G401.6 (cell line): ENCODE measurements around the gene RAC2.

Source experiments
- FAIRE-seq: peaks from 2 replicates; lab custom pipeline; 2012; peaks lifted over from hg19 to GRCh38; lab: Jason Lieb, UNC

RAC2 gene

DNA sequence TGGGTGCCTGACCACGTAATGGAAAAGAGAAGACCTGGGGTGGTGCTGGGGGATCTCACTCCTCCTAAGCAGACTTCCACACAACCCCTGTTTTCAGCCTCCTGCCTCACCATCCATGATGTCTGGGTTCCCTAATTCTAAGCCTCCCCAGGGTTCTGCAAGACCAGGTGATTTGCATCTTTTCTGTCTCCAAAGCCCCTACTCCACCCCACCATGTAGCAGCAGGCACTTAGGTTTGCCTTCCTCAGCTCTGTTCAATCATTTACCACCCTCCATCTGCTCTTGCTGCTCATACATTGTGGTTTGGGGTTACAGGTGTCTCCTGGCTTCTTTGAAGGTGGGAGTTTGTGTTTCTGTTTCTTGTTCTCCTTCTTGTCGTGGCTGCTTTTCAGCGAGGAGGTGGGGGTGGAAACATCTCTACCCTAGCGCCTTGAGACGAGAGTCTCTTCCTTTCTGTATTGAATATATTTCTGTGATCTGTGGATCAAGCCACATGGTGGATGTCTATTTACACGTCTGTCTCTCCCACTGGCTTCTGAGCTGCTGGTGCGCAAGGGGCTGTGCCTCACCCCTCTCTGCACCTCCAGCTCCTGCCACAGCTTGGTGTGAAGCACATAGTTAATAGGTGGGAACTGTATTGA lies 25.2 kb downstream of the RAC2 start:
- no peak for FAIRE-seq

DNA sequence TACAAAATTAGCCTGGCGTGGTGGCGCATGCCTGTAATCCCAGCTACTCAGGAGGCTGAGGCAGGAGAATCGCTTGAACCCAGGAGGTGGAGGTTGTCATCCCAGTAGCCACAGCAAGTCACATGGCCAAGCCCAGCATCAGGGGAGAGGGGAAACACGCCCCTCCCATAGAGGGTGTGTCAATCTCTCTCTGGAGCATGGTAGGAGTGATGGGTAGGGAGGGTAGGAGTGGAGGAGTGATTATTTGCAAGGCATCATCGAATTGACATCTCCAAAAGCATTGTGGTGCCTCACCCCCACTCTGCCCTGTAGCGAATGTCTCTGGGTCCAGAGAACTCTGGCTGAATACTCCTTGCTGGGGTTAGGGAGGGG lies 25.7 kb downstream of the RAC2 start:
- FAIRE-seq = no peak

DNA sequence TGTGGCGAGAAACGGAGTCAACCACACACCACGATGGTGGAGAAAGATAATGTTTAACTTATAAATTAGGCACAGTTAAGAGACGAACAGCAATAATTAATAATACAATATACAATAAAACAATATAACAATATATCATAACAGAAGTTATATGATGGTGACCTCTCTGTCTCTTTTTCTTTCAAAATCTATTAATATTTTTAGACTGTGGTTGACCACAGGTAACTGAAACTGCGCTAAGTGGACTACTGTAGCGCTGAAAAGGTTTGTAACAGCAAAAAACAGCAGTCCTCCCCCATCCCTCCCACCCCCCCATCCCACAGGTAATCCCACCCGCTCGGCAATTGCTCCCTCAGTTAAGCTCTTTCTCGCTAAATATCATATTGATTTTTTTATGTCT lies 28.2 kb downstream of the RAC2 start:
- FAIRE-seq = no peak

DNA sequence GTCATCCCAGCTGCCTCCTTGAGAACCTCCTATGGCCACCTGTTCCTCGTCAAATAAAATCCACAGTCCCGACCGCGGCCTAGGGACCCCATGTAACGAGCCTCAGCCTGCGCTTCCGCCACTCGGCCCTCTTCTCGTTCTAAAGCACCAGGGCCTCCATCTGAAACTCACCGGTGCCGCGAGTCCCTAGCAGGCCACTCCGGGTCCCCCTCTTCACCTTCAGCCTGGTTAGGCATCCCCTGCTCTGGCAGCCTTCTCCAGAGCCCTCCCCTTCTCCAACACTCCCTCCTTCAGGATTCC lies 29.4 kb downstream of the RAC2 start:
- no peak for FAIRE-seq

DNA sequence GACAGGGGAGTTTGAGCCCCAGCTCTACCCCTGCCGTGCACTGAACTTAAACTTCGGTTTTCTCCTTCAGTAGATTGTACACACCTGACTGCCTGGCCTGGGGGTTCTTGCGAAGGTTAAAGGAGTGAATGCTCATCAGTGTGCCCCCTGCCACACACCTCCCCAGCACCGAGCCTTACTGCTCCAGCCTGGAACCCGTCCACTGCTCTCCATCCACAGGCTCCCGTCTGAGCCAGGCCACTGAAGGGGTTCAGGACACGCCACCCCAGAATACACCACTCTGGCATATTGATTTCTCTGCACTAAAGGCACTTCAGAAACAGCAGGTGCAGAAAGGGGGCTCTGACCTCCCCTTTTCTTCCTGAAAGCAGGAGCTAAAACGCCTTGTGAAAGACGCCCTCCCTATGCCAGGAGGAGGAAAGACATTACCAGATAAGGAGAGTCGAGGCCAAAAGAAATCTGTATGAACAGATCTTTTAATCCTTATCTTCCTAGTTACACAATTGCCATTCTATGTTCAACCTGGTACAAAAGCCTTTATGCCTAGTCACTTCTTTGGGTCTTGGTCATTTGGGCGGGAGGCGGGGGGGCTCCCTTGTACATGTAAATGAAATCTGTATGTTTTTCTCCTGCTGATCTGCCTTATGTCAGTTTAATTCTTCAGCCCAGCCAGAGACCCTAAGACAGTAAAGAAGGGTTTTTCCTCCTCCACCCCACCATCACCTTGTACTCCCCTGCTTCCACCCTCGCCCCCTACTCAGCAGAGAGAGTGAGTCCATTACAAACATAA lies 29.9 kb downstream of the RAC2 start:
- FAIRE-seq = no peak

DNA sequence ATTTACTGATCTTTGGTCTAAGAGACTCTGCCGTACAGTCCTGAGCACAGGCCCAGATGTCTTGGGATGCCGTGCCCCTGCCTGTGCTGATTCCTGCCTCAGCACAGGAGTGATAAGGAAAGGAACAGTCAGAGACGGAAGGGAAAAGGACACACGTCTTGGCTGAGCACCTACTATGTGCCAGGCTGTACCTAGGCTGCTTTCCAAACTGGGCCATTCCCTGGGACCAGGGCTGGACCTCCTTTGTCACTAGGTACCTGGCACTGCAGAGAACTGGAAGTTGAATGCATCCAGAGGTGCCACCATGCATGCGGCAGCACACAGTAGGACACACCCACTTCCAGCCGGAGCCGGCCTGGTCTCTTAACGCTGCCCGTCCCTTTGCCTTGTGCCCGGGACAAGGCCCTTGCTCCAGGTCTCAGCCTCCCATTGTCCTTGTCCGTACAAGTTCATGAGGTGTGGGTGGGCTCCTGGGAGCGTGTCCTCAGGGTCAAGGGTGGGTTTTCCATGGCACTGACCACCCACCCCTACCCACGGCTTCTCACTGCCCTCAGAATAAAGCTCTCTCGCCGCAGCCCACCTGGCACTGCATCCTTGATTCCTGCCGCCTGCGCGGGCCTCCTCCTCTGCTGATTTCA lies 30.7 kb downstream of the RAC2 start:
- no peak for FAIRE-seq

DNA sequence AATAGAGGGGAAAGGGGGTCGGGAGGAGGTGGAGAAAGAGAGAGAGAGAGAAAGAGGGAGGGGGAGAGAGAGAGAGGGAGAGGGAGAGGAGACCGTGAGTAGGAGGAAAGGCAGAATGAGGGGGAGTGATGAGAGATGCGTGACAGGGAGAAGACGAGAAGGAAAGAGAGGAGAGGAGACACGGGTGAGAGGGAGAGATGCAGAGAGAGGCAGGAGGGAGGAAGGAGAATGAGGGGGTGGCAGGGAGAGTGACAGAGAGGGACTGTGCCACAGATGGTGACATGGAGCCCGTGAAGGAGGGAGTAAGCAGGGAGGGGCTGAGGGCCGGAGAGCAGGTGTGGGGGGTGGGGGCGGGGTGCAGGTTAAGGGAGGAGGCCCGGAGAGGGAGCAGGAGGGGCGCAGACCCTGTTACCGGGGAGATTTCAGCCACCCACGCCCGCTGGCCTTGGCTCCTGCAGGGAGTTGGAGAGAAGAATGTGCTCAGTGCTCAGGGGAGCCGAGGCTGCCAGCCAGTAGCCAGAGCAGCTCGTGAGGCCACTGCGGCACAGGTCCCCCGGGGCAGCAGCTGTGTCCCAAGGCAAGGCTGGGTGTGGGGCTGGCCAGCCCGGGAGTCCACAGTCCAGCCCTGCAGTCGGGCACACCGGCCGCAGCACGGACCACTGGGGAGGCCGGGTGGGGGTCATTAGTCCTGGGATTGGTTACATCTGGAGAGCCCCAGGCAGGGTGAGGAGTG lies 31.7 kb downstream of the RAC2 start, which contains the start of gene SSTR3:
Gene SSTR3, minus strand, starts transcription at position 304 of the 733 bp plus-strand sequence. CDS start 4,674 bp downstream, outside the sequence.
- no peak for FAIRE-seq

DNA sequence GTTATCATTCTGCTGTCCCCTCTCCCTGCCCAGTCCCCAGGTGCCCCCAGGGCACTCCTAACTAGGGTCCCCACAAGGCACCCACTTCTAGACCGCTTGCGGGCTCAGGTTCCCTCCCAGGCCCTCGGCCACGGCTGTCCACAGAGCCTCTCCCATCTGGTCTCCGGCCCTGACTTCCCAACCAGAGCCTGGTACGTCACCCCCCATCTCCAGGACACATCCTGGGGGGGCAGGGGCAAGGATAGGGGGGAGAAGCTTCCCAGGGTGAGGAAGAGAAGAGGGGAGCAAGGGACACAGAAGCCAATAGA lies 32.2 kb downstream of the RAC2 start:
- no peak for FAIRE-seq

DNA sequence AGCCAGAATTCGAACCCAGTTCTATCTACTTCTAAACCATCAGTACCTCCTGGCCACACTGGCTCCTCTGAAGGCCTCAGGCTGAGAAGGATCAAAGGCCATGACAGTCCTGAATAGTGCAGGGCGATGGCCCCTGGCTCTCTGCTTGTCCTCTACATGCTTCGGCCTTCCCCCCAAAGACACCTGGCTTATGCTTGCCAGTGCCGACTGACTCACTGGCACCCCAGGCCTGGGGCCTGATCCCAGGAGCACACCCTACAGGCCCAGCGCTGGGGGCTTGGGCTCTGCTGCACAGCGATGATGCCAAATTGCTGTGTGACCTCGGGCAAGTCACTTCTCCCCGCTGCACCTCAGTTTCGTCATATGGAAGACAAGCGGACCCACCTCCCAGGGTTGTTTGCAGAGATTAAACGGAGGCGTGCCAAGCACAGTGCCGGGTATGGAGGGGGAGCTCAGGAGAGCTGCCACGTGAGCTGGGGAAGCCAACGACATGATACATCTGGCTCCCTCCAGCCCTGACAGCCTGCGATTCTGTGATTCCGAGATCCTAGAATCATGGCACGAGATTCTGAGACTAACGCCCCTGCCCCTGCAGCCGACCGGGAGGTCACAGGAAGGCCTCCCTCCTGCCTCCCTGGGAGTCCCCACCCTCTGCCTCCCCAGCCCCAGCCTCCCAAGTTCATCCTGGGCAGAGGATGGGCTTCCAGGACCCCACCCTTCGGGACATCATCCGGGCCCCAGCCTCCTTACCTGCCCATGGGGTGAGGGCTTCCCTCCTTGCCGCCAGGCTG lies 32.8 kb downstream of the RAC2 start:
- FAIRE-seq = no peak

DNA sequence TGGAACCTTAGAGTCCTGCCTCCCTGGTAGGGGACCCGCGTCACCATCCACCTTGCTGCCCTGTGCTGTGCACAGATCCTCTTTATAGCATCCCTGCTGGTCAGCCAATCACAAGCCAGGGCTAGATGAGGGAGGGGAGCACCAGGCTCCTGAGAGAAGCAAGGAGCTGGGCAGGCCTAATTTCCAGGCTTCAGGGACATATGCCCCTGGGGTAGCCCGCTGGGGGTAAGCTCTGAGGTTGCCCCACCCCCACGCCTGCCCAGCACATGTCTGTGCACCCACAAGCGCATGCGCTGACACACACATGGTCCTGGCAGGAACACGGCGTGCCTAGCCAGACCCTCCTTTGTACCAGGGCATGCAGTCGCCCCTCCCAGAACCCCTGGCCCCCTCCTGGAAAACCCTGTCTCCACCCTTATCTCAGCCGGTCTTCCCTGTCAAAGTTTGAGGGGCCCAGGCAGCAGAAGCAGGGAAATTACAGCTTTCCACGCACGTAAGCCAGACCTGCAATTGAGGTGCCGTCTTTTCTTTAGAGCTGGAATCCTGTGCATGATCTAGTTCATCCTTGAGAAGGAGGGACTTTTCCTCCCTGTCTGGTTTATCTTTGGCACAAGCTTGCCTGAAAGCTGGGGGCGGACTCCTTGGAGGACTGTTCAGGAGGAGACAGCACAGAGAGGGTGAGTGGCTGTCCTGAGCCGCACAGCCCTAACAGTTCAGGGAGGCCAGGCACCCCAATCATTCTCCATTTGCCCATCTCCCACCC lies 33.8 kb downstream of the RAC2 start:
- FAIRE-seq = no peak

DNA sequence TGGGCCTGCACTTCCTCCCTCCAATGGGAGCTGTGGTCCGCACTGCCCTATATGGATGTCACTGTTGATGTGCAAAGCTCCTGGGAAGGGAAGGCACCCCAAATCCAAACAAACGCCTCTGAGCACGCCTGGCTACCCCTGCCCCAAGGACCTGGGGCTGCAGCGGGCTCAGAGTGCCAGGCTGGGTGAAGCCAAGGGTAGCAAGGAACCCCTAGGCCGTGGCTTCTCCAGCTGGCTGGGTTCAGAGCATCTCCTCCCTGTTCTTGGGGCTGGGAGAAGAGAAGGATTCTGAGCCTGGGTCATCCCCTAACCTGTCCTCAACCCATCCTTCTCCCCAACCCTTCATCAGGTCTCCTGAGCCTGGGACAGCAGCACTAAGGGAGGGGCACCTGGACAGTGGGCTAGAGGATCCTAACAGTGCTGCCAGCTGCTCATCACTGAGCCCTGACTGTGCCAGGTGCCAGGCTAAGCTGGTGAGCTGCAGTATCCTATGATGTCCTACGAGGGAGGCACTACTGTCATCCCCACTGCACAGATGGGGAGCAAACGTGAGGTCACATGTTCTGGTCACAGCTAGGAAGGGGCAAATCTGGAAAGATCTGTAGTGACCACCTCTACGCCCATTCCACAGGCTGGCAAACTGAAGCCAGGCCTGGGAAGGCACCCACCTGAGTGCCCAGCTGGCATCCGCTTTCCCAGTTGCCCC lies 34.8 kb downstream of the RAC2 start:
- no peak for FAIRE-seq

DNA sequence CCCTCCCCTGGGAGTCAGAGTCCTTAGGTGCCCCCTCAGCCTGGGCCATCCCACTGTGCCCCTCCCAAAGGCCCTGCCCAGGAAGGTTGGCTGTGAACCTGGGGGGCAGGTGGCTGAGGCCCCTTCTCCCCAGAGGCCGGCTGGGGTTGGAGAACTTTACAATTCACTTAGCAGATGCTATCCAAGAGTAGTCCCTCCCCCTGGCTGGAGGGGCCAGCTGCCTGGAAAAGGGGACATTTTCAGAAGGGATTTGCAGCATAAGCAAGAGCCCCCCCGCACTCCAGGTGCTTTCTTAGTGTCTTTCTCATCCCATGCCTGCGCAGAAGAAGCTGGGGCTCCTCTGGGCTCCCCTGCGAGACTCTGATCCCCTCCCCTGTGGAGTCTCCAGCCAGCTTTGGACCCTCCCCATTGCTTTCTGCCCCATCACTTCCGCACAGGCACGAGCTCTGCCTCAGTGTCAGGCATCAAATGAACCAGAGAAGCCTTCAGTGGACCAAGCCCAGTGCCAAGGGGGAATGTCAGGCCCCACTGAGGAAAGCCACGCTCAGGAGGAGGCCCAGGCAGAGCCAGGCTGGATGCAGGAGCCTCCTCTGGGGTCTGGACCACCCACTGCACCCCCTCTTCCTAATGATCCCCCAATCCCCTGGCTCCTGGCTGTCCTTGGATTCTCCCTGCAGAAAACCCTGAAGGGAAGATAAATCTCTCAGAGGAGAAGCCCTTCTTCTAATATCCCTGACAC lies 35.5 kb downstream of the RAC2 start:
- FAIRE-seq = no peak

DNA sequence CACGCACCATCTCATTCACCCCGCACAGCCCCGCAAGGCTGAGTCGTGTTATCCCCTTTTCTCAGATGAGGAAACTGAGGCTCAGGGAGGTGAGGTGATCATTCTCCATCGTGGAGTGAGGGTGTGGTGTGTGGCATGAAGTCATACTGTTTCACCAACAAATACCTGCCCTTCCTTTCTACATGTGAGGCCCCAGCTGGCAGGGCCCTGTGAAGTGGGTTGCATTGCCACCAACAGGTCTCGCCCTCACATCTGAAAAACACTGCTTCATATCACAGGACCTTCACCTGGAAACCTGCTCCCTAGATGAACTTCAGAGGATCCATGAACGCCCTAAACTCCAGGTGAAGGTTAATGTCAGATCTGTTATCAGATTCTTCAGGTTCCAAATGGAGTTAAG lies 36.1 kb downstream of the RAC2 start:
- FAIRE-seq = no peak

DNA sequence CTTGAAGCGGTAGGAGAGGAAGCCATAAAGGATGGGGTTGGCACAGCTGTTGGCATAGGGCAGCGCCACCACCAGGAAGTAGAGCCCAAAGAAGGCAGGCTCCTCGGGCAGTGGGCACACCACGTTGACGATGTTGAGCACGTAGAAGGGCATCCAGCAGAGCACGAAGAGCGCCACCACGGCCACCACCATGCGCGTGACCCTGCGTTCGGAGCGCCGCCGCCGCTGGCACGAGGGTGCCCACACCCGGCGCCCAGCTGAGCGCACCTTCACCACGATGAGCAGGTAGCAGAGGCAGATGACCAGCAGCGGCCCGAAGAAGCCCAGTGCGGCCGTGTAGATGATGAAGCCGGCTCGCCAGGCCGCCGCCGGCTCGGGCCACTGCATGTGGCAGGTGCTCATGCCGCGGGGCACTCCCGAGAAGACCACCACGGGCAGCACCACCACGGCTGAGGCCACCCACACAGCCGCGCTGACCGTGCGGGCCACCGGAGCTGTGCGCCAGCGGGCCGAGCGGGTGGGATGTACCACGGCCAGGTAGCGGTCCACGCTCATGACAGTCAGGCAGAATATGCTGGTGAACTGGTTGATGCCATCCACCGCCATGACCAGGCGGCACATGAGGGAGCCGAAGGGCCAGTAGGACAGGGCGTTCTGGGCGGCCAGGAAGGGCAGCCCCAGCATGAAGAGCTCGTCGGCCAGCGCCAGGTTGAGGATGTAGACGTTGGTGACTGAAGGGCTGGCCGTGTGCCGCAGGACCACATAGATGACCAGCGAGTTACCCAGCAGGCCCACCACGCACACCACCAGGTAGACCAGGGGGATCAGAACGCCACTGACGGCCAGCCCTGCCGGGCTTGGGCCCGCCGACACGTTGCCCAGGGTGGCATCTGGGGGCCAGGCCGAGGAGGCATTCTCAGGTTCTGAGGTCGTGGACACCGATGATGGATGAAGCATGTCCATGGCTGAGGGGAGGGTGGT lies 36.9 kb downstream of the RAC2 start:
- FAIRE-seq = no peak

DNA sequence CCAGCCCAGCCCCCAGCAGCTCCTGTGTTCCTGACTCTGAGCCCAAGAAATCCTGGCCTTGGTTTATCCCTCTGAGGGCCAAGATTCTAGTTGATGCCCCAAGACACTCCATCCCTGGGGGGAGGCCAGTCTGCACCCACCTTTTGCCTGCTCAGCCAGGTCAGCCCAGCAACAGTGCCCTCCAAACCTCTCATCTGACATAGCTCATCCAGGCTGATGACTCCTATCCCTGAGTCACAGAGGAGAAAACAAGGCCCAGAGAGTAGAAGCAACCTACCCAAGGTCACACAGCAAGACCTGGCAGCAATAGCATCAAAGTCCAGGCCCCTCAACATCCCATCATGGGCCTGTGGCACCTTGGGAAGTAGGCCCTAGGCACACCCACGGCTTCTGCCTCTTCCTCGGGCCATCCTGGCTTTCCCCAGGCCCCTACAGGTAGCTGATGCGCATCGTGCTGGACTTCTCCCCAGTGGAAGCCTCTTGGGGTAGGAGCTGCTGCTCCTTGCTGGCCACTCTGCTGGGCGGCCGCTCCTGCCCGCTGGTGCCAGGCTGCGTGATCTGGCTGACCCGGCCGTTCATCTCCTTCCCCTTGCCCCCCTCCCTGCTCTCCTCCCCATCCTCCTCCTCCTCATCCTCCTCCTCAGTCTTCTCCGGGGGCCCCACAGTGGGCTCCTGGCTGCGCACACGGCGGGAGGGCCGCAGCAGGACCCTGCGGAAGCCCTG lies 37.8 kb downstream of the RAC2 start:
- no peak for FAIRE-seq

DNA sequence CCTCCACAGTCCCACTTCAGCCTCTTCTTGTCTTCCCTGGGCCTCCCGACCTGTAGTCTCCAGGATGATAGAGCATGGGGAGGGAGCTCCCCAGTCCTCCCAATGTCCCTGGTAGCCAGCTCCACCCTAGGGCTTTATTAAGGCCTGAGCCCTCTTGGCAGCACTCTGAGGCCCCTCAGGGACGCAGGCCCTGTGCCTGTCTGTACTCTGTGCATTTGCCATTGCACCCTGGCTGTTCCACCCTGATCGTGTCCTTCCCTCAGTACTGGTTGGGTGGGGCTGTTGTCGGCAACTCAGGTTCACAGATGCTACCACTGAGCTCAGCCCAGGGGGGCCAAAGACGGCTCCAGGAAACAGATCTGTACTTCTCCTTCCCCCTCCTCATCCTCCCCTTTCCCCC lies 39.0 kb downstream of the RAC2 start:
- FAIRE-seq = no peak

DNA sequence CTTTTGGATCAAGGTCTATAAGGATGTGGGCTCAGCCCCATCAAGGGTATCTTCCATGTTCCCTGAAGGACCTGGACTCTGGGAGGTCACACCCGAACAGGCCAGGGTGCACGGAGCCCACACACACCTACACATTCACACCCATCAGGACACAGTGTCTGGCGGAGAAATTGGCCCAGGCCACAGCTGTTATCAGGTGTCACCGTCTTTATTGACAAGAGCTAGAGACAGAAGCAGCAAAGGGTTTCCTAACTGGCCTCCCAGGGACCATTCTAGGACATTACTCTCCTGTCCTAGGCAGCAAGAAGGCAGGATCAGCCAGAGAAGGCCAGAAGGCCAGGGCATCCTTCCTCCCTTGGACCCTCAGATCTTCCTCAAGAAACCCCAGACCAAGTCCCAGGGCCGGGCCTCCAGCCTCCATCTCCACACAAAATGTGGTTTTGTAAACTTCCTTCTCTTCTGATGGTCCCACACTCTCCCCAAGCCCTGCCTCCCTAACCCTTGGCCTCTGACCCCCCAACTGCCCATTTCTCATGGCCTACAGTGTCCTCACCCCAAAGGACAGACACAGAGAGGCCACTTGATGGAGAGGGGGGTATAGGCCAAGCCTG lies 39.9 kb downstream of the RAC2 start:
- FAIRE-seq = no peak
